HG03097 (cell line): Measurements from ENCODE around the gene FILIP1L.

ENCODE experiments used
- ATAC-seq: cut with Tn5 transposase; IDR thresholded peaks from one replicate; pipeline ENCODE4 v1.9.1; 2021; ENCODE audit not compliant: unreplicated experiment, low FRiP score

The FILIP1L gene

GRCh38 chr3:99934975-99935797 lies 179.1 kb downstream of the FILIP1L start:
- no peak for ATAC-seq

- ATAC-seq = no peak
These were observed 180.1 kb downstream of the FILIP1L start for GRCh38 chr3:99933971-99934750.

GRCh38 chr3:99931059-99931458 lies 183.2 kb downstream of the FILIP1L start:
- no peak for ATAC-seq

- ATAC-seq = no peak
These were observed 184.6 kb downstream of the FILIP1L start for GRCh38 chr3:99929745-99930139.

GRCh38 chr3:99928771-99929744 lies 185.2 kb downstream of the FILIP1L start:
- no peak for ATAC-seq

- no peak for ATAC-seq
These were observed 186.4 kb downstream of the FILIP1L start for GRCh38 chr3:99927671-99928457.

GRCh38 chr3:99925584-99926230 lies 188.6 kb downstream of the FILIP1L start:
- no peak for ATAC-seq

- ATAC-seq = no peak
These were observed 190.4 kb downstream of the FILIP1L start for GRCh38 chr3:99923873-99924272.

- no peak for ATAC-seq
These were observed 192.3 kb downstream of the FILIP1L start for GRCh38 chr3:99921986-99922385.

- no peak for ATAC-seq
These were observed 193.0 kb downstream of the FILIP1L start for GRCh38 chr3:99921377-99921695.

- ATAC-seq = no peak
These were observed 193.6 kb downstream of the FILIP1L start for GRCh38 chr3:99920481-99921376.

GRCh38 chr3:99919694-99920093 lies 194.6 kb downstream of the FILIP1L start:
- no peak for ATAC-seq

GRCh38 chr3:99918715-99919114 lies 195.6 kb downstream of the FILIP1L start:
- no peak for ATAC-seq

GRCh38 chr3:99915906-99916432 lies 198.3 kb downstream of the FILIP1L start:
- no peak for ATAC-seq

- ATAC-seq = no peak
These were observed 202.9 kb downstream of the FILIP1L start for GRCh38 chr3:99911433-99911832.

- no peak for ATAC-seq
These were observed 203.5 kb downstream of the FILIP1L start for GRCh38 chr3:99910752-99911290.

GRCh38 chr3:99909714-99910495 lies 204.4 kb downstream of the FILIP1L start:
- no peak for ATAC-seq
